22Rv1 (cell line): ENCODE data around the gene ETV3L.

Experiments
- H3K27ac ChIP-seq: fragments of 450-650 bp; 2 replicates; pipeline ENCODE4 v1.5.1; 2017
- ZFX ChIP-seq: fragments of 450-650 bp; IDR thresholded peaks from 2 replicates; pipeline ENCODE4 v1.6.1; 2017; ENCODE audit warnings: antibody characterized with exemption, borderline replicate concordance
- TF ChIP-seq, protein P1 (sequence below): fragments of 450-650 bp; IDR thresholded peaks from 2 replicates; pipeline ENCODE4 v1.5.1; 2017; ENCODE audit warnings: mild to moderate bottlenecking

Gene ETV3L

GRCh38 chr1:157142201-157142600 lies 42.6 kb upstream of the ETV3L start:
- no peak overlapping the region for H3K27ac ChIP-seq
- no peak for TF ChIP-seq ZFX
- TF ChIP-seq, protein P1, sequence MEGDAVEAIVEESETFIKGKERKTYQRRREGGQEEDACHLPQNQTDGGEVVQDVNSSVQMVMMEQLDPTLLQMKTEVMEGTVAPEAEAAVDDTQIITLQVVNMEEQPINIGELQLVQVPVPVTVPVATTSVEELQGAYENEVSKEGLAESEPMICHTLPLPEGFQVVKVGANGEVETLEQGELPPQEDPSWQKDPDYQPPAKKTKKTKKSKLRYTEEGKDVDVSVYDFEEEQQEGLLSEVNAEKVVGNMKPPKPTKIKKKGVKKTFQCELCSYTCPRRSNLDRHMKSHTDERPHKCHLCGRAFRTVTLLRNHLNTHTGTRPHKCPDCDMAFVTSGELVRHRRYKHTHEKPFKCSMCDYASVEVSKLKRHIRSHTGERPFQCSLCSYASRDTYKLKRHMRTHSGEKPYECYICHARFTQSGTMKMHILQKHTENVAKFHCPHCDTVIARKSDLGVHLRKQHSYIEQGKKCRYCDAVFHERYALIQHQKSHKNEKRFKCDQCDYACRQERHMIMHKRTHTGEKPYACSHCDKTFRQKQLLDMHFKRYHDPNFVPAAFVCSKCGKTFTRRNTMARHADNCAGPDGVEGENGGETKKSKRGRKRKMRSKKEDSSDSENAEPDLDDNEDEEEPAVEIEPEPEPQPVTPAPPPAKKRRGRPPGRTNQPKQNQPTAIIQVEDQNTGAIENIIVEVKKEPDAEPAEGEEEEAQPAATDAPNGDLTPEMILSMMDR: no peak

GRCh38 chr1:157141212-157141855 lies 41.7 kb upstream of the ETV3L start:
- TF ChIP-seq ZFX: no peak
- TF ChIP-seq, protein P1: no peak
- no peak overlapping the region for H3K27ac ChIP-seq

DNA sequence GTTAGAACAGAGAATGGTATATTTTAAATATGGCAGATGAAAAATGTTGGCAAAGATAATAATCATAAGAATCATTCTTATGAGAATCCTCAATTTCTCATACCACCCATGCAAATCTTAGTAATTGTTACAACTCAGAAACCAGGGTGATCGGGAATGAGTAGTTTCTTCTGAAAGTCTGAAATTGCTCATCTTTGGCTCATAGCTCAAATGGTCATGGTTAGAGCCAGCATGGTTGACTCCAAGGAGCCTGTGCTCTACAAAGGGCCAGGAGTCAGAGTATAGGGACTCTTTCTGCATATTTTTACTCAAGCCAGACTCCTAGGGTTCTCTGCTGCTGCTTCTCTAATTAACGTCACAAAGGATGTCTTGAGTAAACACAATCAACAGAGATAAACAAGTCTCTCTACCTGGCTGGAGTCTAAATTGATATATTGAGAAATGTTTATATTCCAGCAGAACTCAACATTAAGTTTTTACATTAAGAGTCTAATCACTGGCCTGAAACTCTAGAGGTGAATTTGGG lies 40.5 kb upstream of the ETV3L start:
- H3K27ac ChIP-seq: no peak overlapping the region
- TF ChIP-seq, protein P1: no peak
- no peak for TF ChIP-seq ZFX

DNA sequence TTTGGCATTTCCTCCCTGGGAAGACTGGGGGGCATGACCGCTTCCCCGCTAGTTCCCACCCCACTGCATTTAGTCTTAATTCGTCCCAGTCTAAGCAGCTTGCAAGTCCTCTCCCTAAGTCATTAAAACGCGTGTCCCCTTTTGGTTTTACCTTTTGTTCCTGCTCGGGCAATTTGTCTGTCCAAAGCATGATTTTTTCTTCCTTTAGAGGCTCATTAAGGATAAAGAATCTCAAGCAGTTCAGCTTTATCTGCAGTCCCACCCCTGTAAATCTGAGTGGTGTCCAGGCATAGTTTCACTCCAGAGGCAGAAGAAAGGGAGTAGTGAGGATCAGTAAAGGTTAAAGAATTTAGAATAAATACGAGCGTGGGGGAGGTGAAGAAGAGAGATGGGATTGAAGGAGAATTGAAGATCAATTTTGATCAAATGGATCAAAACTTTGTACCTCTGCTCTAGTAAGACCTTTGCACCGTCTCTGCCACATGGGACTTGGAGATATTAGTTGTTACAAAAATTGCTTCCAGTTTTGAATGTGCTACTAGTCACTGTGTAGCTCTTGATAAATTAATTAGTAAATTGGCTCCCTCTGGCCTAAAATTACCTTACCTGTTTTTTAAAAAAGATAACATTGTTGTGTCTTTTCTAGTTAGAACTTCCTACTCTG lies 39.6 kb upstream of the ETV3L start:
- TF ChIP-seq ZFX: no peak
- H3K27ac ChIP-seq: peak overlapping the region; percentile 85

DNA sequence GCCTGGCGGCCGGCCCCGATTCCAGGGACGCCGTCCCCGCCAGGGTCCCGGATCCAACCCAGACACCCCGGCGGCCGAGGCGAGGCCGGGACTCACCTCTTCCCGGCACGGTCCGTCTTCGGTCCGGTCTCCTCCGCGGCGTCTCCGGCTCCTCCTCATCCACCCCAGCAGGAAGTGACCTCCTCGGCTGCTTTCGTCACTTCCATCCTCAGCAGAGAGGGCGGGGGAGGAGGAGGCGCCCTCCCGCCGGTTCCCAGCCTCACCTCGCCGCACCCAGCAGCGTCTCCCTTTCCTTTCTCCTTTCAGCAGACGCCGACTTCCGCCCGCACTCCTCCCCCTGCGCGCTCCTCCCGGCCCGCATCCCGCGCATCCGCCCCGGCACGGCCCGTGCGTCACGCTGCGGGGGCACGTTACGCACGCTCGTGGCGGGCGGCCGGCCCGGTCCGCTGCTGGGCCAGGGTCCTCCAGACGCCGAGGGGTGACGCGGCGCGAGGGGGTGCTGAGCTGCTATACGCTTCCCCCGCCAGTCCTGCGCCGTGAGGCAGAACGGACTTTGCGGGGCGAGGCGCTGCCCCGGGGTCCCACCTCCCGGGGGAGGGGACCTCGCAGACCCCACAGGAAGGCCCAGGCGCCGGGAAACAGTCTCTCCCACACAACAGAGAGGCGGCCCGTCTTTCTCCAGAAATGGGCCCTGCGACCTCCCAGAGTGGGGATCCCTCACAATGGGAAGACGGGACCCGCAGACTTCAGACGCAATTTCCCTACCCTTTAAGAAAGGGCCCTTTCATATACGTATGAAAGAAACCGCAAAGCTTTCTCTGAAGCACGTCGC lies 38.8 kb upstream of the ETV3L start, which contains the start of gene ETV3:
TSS of gene ETV3 (minus strand) at position 176 of the 832 bp plus-strand sequence. CDS start 2,043 bp downstream, outside the sequence.
- TF ChIP-seq, protein P1: no peak
- TF ChIP-seq ZFX: no peak
- H3K27ac ChIP-seq: peak within 1 kb of the TSS; percentile 85

- peak overlapping the region; percentile 85 for H3K27ac ChIP-seq
- TF ChIP-seq, protein P1: no peak
- no peak for TF ChIP-seq ZFX
These were observed 38.0 kb upstream of the ETV3L start for GRCh38 chr1:157137408-157138219.

GRCh38 chr1:157137046-157137407 lies 37.4 kb upstream of the ETV3L start:
- TF ChIP-seq, protein P1: no peak
- no peak for TF ChIP-seq ZFX
- peak overlapping the region; percentile 85 for H3K27ac ChIP-seq
